H9 (cell line): ENCODE results near the gene ASMTL. TPM values are rescaled to one million over a fixed set of nuclear protein-coding genes. Genes with fewer than 3 reads are reported as not detected.

ENCODE experiments used
- DNase-seq: peaks from one replicate; pipeline ENCODE4 v3.0.0-alpha.2; 2017
- H2AFZ ChIP-seq: one replicate; pipeline ENCODE4 v1.6.1; 2013; ENCODE audit warnings: mild to moderate bottlenecking, low read length, control low read depth, moderate library complexity
- H2AK5ac ChIP-seq: 2 replicates; pipeline ENCODE4 v1.6.1; 2013; ENCODE audit warnings: low read length, control low read depth, mixed read lengths; ENCODE audit not compliant: insufficient read length
- H2BK120ac ChIP-seq: one replicate; pipeline ENCODE4 v1.6.1; 2013; ENCODE audit warnings: low read depth, mild to moderate bottlenecking, low read length, control low read depth, inconsistent platforms; ENCODE audit not compliant: poor library complexity, severe bottlenecking
- H2BK12ac ChIP-seq: 2 replicates; pipeline ENCODE4 v1.6.1; 2013; ENCODE audit warnings: low read length, control low read depth, mixed read lengths, low read depth; ENCODE audit not compliant: insufficient read length
- H2BK15ac ChIP-seq: 2 replicates; pipeline ENCODE4 v1.6.1; 2013; ENCODE audit warnings: low read depth, low read length, control low read depth
- H2BK20ac ChIP-seq: one replicate; pipeline ENCODE4 v1.6.1; 2013; ENCODE audit warnings: low read depth, mild to moderate bottlenecking, low read length, control low read depth, inconsistent platforms; ENCODE audit not compliant: poor library complexity, severe bottlenecking
- H2BK5ac ChIP-seq: 2 replicates; pipeline ENCODE4 v1.6.1; 2013; ENCODE audit warnings: low read length, control low read depth, mixed read lengths; ENCODE audit not compliant: insufficient read length
- H3K14ac ChIP-seq: 2 replicates; pipeline ENCODE4 v1.6.1; 2013; ENCODE audit warnings: low read length, control low read depth; ENCODE audit not compliant: insufficient read depth
- H3K18ac ChIP-seq: 2 replicates; pipeline ENCODE4 v1.6.1; 2013; ENCODE audit warnings: low read depth, mild to moderate bottlenecking, mixed read lengths, low read length, control low read depth; ENCODE audit not compliant: insufficient read length
- H3K23ac ChIP-seq: 2 replicates; pipeline ENCODE4 v1.6.1; 2013; ENCODE audit warnings: low read length, control low read depth, mixed read lengths, low read depth; ENCODE audit not compliant: insufficient read length
- H3K23me2 ChIP-seq: 2 replicates; pipeline ENCODE4 v1.6.1; 2013; ENCODE audit warnings: low read depth, mild to moderate bottlenecking, mixed read lengths, low read length, control low read depth; ENCODE audit not compliant: insufficient read length, poor library complexity, severe bottlenecking
- H3K27ac ChIP-seq: 2 replicates; pipeline ENCODE4 v1.5.1; 2013; ENCODE audit warnings: low read length, control low read depth, mixed read lengths, low read depth; ENCODE audit not compliant: insufficient read length
- H3K27me3 ChIP-seq: 2 replicates; pipeline ENCODE4 v1.6.1; 2013; ENCODE audit warnings: low read length, control low read depth, inconsistent platforms; ENCODE audit not compliant: insufficient read depth
- H3K4ac ChIP-seq: 2 replicates; pipeline ENCODE4 v1.6.1; 2013; ENCODE audit warnings: low read depth, mild to moderate bottlenecking, control low read depth, inconsistent platforms, low read length, moderate library complexity
- H3K4me1 ChIP-seq: 2 replicates; pipeline ENCODE4 v1.6.1; 2013; ENCODE audit warnings: low read length, control low read depth, inconsistent platforms; ENCODE audit not compliant: insufficient read depth
- H3K4me2 ChIP-seq: 2 replicates; pipeline ENCODE4 v1.6.1; 2013; ENCODE audit warnings: low read length, control low read depth, mixed read lengths; ENCODE audit not compliant: insufficient read length, insufficient read depth
- H3K56ac ChIP-seq: 2 replicates; pipeline ENCODE4 v1.6.1; 2013; ENCODE audit warnings: low read depth, mild to moderate bottlenecking, mixed read lengths, low read length, control low read depth; ENCODE audit not compliant: insufficient read length
- H3K79me1 ChIP-seq: 2 replicates; pipeline ENCODE4 v1.6.1; 2013; ENCODE audit warnings: low read depth, mild to moderate bottlenecking, moderate library complexity, low read length, control low read depth, inconsistent platforms; ENCODE audit not compliant: insufficient read depth, poor library complexity, severe bottlenecking
- H3K79me2 ChIP-seq: 2 replicates; pipeline ENCODE4 v1.6.1; 2013; ENCODE audit warnings: low read length, control low read depth, inconsistent platforms; ENCODE audit not compliant: insufficient read depth
- H3K9ac ChIP-seq: 2 replicates; pipeline ENCODE4 v1.6.1; 2013; ENCODE audit warnings: low read length, control low read depth, mixed read lengths; ENCODE audit not compliant: insufficient read length; ENCODE audit errors: extremely low read depth
- H3K9me3 ChIP-seq: one replicate; pipeline ENCODE4 v1.6.1; 2013; ENCODE audit warnings: low read depth, low read length, inconsistent platforms; ENCODE audit not compliant: control insufficient read depth
- H3T11ph ChIP-seq: one replicate; pipeline ENCODE4 v1.6.1; 2013; ENCODE audit warnings: mild to moderate bottlenecking, low read length, control low read depth, inconsistent platforms
- H4K20me1 ChIP-seq: one replicate; pipeline ENCODE4 v1.6.1; 2013; ENCODE audit not compliant: control insufficient read depth, insufficient read length, insufficient read depth
- H4K5ac ChIP-seq: 2 replicates; pipeline ENCODE4 v1.6.1; 2013; ENCODE audit warnings: low read depth, mild to moderate bottlenecking, mixed read lengths, low read length, control low read depth; ENCODE audit not compliant: insufficient read length
- H4K8ac ChIP-seq: replicated peaks from 2 replicates; pipeline ENCODE4 v1.6.1; 2013; ENCODE audit warnings: low read length, control low read depth, mixed read lengths, low read depth; ENCODE audit not compliant: insufficient read length
- H4K91ac ChIP-seq: 2 replicates; pipeline ENCODE4 v1.6.1; 2013; ENCODE audit warnings: low read depth, mild to moderate bottlenecking, moderate library complexity, mixed read lengths, low read length, control low read depth; ENCODE audit not compliant: insufficient read length
- H3K27ac Mint-ChIP-seq, 3 experiments: 2 replicates in 2 of 3; 3 replicates in 1 of 3; pipeline ENCODE4 v1.8.0; 2020 to 2021; ENCODE audit warnings: mixed read lengths in 3 of 3, mild to moderate bottlenecking in 1 of 3, moderate library complexity in 1 of 3
- H3K27me3 Mint-ChIP-seq: 2 replicates; pipeline ENCODE4 v1.8.0; 2021; ENCODE audit warnings: low read depth, mild to moderate bottlenecking, moderate library complexity, mixed read lengths
- H3K36me3 Mint-ChIP-seq, 3 experiments: 2 replicates in 2 of 3; 3 replicates in 1 of 3; pipeline ENCODE4 v1.8.0; 2020 to 2021; ENCODE audit warnings: low read depth in 3 of 3, mixed read lengths in 3 of 3; ENCODE audit not compliant: insufficient read depth in 1 of 3
- H3K4me1 Mint-ChIP-seq, 2 experiments: 2 replicates each; pipeline ENCODE4 v1.8.0; 2020; ENCODE audit warnings: mixed read lengths in 2 of 2
- H3K4me3 Mint-ChIP-seq, 2 experiments: 2 replicates in 1 of 2; 3 replicates in 1 of 2; pipeline ENCODE4 v1.8.0; 2020 to 2021; ENCODE audit warnings: mild to moderate bottlenecking in 2 of 2, mixed read lengths in 2 of 2, moderate library complexity in 1 of 2
- H3K9me3 Mint-ChIP-seq, 2 experiments: 2 replicates in 1 of 2; 3 replicates in 1 of 2; pipeline ENCODE4 v1.8.0; 2020; ENCODE audit warnings: mild to moderate bottlenecking in 2 of 2, mixed read lengths in 2 of 2, moderate library complexity in 1 of 2
- CTCF ChIP-seq: fragments of 200-600 bp; sonication (generic); conservative IDR thresholded peaks from 3 replicates; pipeline ENCODE4 v1.8.0; 2021; ENCODE audit warnings: antibody characterized with exemption, mild to moderate bottlenecking
- WGBS: extraction: QIAGEN DNeasy Blood & Tissue Kit; methylation state at CpG from one replicate; pipeline ENCODE4 v1.1.7; 2013; ENCODE audit warnings: missing lambda C conversion rate, low lambda C conversion rate, mixed read lengths; ENCODE audit not compliant: insufficient read length; ENCODE audit errors: extremely low coverage; 5-methylcytosine and 5-hydroxymethylcytosine counted together
- total RNA-seq: library from RNA; stranded (reverse); gene quantifications from 2 replicates; pipeline ENCODE4 v1.2.1, GENCODE V29; 2021

The ASMTL gene
- total RNA-seq, 1 experiment from 2014 or later, result 59.8 TPM

GRCh38 chrX:1354036-1355019 is 98.4 kb downstream of the ASMTL start:
- Histone ChIP-seq H2BK12ac (no peak overlapping the region), H3K14ac (no peak overlapping the region), H2BK120ac (no peak overlapping the region), H2BK20ac (no peak overlapping the region), H2AK5ac (no peak overlapping the region), H3K9me3 (no peaks in the 10 kb centered on the region), H3T11ph (no peak overlapping the region), H3K23ac (no peak overlapping the region), H3K18ac (no peak overlapping the region), H3K27me3 (no peaks in the 10 kb centered on the region), H4K5ac (no peak overlapping the region), H3K79me1 (no peaks in the 10 kb centered on the region), H4K91ac (no peak overlapping the region), H3K9ac (no peak overlapping the region), H4K8ac (no peak overlapping the region), H3K27ac (no peak overlapping the region), H3K23me2 (no peaks in the 10 kb centered on the region), H3K79me2 (no peaks in the 10 kb centered on the region), H2BK5ac (no peak overlapping the region), H3K4me2 (no peak overlapping the region), H4K20me1 (no peaks in the 10 kb centered on the region), H3K4ac (no peak overlapping the region), H2BK15ac (no peak overlapping the region), H3K56ac (no peak overlapping the region), H2AFZ (no peak overlapping the region), H3K4me1 (no peaks in the 10 kb centered on the region; the same call in 1 of the 2 replicates)
- Mint-ChIP-seq H3K36me3 (peaks cover 12 to 21% (median 19%) of the 10 kb centered on the region in 3 experiments; a peak in 6 of 7 replicates), H3K4me3 (no peak overlapping the region), H3K9me3 (peaks cover 2 to 4% of the 10 kb centered on the region in 2 experiments; a peak in 2 of 5 replicates), H3K27me3 (no peaks in the 10 kb centered on the region), H3K4me1 (peaks cover 10 to 19% of the 10 kb centered on the region in 2 experiments), H3K27ac (no peak overlapping the region)
- WGBS, result 92% methylated on average over 2 of the region's 11 CpGs
- no peak for TF ChIP-seq CTCF
- DNase-seq, result no peak

Other genes starting within 250 kb of the ASMTL start
- not detected in 2 replicates for gene CRLF2, start 240.3 kb downstream of the ASMTL start, total RNA-seq
- gene CSF2RA, start 184.1 kb downstream of the ASMTL start, total RNA-seq, result 4.4 and 4.7 TPM in 2 replicates
- gene IL3RA, start 116.1 kb downstream of the ASMTL start, total RNA-seq, result 0.24 TPM in 1 of 2 replicates, not detected in the other
- 553 and 558 TPM in 2 replicates for gene SLC25A6, start 60.8 kb downstream of the ASMTL start, total RNA-seq
- gene P2RY8, start 84.3 kb upstream of the ASMTL start, total RNA-seq, result not detected in 2 replicates
- gene AKAP17A, start 138.7 kb upstream of the ASMTL start, total RNA-seq, result 39.7 and 42.1 TPM in 2 replicates
- gene ASMT, start 162.2 kb upstream of the ASMTL start, total RNA-seq, result 1.0 and 1.4 TPM in 2 replicates